GM12801 (cell line): Measurements from ENCODE around the gene CMTR1.

Experiments used
- TF ChIP-seq, protein P1 (sequence below): IDR thresholded peaks from one replicate; pipeline ENCODE4 v1.5.1; 2011; ENCODE audit warnings: control low read depth; ENCODE audit not compliant: insufficient read length; ENCODE audit errors: extremely low read depth

The CMTR1 gene

DNA sequence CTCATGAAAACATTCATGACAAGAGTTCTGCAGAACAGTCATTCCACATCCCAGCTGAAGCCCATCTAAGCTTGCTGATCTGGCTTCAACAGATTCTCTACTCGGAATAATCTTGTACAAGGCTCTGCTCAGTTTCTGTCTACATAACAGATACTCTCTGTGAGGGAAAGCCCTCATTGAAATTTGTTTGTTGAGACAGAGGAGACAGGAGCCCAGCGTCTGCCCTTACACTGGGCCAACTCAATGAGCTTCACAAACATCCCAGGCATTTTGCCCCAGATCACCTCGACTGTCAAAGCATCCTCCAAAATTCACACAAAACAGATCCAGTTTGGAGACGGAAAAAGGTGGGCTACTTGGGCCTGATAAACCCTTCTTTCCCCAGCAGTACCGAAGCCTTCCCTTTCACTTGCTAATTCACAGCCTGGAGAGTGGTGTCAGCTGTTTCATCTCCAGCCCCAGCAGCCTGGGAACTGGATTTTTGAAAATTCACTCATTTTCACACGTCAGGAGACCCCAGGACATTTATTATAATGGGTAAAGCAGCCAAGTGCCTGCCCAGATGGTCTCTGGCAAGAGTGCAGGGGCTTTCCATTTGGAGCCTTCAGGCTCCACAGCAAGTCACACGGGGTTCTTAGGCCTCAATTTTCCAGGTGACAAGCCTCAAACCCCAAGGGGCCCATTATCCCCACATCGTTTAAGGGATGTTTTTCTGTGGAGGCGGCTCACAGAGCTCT, 59.4 kb downstream of the CMTR1 start:
- TF ChIP-seq, protein P1, sequence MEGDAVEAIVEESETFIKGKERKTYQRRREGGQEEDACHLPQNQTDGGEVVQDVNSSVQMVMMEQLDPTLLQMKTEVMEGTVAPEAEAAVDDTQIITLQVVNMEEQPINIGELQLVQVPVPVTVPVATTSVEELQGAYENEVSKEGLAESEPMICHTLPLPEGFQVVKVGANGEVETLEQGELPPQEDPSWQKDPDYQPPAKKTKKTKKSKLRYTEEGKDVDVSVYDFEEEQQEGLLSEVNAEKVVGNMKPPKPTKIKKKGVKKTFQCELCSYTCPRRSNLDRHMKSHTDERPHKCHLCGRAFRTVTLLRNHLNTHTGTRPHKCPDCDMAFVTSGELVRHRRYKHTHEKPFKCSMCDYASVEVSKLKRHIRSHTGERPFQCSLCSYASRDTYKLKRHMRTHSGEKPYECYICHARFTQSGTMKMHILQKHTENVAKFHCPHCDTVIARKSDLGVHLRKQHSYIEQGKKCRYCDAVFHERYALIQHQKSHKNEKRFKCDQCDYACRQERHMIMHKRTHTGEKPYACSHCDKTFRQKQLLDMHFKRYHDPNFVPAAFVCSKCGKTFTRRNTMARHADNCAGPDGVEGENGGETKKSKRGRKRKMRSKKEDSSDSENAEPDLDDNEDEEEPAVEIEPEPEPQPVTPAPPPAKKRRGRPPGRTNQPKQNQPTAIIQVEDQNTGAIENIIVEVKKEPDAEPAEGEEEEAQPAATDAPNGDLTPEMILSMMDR: no peak

DNA sequence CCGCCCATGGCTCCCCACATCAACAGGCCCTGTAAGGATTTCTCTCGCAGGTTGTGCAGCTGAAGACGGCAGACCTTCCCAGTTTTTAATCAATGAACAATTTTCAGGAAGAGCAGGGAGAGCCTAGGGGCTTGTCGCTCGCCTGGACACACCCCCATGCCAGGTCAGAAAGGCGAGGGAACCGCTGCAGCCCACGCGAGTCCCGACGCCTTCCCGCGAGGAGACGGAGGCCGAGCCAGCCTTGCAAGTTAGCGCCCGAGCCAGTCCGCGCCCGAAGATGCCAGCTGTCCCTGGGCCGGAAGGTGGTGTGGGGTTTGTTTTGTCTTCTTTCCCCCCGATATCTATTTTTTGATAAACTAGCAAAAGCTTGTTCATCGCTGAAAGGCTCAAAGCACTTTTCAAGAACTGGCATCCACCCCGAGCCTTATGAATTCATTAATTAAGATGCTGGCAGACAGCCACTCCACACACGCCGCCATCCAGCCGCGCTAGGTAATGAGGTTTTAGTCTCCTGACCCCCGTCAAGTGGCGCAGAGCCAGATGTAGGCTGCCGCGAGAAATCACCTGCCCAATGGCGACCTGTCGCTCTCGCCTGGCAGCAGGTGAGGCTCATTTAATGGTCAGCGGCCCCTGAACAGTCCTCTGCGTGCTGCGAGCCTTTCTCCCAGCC, 60.1 kb downstream of the CMTR1 start:
- TF ChIP-seq, protein P1: no peak

DNA sequence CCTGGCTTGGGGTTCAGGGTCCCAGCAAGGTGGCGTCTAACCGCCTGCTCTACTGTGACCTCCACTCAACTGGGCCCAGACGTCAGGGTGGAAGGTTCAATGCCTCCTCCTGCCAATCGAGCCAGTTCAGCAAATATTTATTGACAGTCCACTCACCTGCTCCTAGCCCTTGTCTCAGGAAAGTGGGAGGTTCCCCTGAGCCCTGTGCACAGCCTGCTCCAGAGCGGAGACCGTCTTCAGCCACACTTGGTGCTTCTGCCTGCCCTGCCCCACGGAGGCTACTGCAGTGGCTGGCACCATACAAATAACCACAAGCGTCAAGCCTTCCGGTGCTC, 60.6 kb downstream of the CMTR1 start:
- TF ChIP-seq, protein P1: no peak

DNA sequence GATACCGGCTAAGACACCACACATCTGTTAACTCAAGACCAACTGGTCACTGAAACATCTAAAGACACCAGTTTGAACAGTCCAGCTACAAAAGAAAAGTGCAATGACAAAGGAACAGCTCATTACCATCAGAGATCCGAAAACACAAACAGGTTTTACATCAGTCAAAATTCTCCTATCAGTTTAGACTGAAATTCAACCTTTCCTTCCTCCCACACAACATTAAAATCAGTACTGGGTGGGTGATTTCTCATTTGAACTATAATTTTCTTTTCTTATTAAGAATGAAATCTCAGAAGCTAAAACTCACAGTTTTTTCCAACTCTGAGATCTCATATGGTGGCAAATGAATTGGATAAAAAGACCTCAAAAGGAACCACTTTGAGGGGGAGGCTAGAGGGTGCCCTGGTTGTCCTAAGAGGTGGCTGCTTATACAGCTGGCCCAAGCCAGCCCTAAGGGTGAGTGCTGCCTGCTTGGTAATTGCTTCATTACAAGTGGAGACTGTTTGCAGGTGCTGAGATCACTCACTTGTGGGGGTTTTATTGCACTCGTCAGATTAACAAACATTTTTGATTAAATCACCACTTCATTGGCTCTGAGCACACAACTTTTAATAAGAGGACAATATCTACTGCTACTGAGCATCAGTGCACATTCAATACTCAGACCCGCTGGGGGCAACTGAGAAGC, 62.4 kb downstream of the CMTR1 start:
- TF ChIP-seq, protein P1: no peak

DNA sequence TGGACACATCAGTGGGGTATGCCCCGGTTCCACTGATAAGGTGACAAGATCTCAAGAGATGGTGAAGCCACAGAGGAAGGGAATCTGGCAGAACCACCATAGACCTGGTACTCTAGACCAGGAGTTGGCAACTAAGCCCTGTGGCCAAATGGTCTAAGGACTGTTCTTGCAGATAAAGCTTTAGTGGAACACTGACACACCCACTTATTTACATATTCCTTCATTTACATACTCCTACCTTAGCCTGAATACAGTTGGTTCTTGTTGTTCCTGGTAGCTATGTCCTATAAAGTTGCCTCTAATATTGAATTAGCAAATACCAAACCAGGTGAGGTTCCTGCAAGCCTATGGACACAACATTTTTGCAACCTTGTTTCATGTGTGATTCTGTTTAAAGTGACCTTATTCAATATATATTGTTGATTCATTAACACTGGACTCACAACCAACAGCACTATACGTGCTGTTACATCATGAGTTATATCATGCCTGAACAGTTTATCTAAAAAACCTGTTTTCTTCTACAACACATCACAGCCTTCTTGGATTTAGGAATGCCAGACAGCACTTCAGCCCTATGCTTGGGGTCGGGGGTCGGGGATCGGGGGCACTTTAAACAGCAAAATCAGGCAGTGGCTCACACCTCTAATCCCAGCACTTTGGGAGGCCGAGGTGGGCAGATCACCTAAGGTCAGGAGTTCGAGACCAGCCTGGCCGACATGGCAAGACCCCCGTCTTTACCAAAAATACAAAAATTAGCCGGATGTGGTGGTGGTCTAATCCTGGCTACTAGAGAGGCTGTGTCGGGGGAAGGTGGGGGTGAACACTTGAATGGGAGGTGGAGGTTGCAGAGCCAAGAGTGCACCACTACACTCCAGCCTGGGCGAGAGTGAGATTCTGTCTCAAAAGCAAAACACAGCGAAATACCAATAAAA, 64.2 kb downstream of the CMTR1 start:
- TF ChIP-seq, protein P1: no peak

DNA sequence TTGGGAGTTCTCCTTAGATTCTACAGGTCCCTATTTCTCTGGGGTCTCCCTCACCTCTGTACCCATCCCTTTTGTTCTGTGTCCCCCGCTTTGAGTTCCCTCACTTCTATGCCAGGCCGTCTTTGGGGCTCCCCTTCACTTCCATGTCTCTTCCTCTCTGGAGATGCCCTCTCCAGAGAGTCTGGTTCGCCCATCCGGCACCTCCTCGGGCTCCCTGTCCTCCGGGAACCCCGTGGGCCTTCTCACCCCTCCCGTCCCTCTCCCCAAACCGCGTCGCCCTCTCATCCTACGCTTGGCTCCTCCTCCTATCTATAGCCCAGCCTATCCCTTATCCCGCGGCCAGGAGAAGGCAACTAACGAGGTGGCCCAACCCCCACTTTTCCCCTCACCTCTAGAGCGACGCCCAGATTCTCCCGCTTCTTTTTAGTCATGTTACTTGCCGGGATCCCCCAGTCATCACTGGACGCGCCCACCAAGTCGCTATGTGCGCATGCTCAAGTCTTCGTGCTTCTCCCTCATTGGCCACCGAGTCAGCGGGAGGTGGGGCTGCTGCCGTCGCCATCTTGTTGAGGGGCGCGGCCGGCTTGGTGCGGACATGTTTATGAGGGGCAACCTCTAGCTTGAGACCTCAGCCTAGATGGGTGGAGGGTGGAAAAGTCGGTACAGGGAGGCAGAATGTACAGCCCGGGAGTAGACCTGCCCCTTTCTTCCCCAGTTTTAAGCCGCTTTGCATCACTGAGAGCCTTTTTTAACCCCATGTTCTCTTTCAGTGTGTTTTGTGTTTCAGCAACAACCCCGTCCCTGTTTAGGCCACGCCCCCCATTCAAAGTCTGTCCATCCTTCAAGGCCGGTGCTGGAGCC, 66.6 kb downstream of the CMTR1 start, which contains the start of gene CCDC167:
CCDC167 (minus strand) TSS at position 461 of the 861 bp plus-strand sequence; CDS start at position 431, 30 bp downstream.
- TF ChIP-seq, protein P1: no peak
